Lower leg skin (tissue), 4 donors: Measurements from ENCODE around the gene ACOT4. TPM values are rescaled to one million over a fixed set of nuclear protein-coding genes. Genes with fewer than 3 reads are reported as not detected.

ENCODE experiments used
- DNase-seq, 2 donors: peaks; one replicate each; pipeline ENCODE4 v3.0.0-alpha.2; 2019; ENCODE audit warnings: low spot score in 2 of 2
- H3K4me3 ChIP-seq: fragments of 200-600 bp; sonication (generic); 2 replicates; pipeline ENCODE4 v1.5.1; 2017; ENCODE audit warnings: mild to moderate bottlenecking, low read depth; ENCODE audit not compliant: poor library complexity, severe bottlenecking
- CTCF ChIP-seq, 3 donors: fragments of 450-650 bp; IDR thresholded peaks; one replicate each; pipeline ENCODE4 v1.5.1; 2016; ENCODE audit warnings: antibody characterized with exemption in 3 of 3, mild to moderate bottlenecking in 3 of 3, moderate library complexity in 2 of 3
- POLR2A ChIP-seq, 2 donors: fragments of 450-650 bp; IDR thresholded peaks; one replicate each; pipeline ENCODE4 v1.6.1; 2016 to 2017; ENCODE audit warnings: antibody characterized with exemption in 2 of 2, mild to moderate bottlenecking in 1 of 2, moderate library complexity in 1 of 2
- WGBS, 2 donors: methylation state at CpG; one replicate each; pipeline ENCODE4 v1.1.5; 2018; 5-methylcytosine and 5-hydroxymethylcytosine counted together
- intact Hi-C: fragments of 100-400 bp; cut with DNase I; formaldehyde crosslinking; loops from one replicate; pipeline ENCODE4 v1.15.0; 2023; ENCODE audit warnings: low total_unique reads
- total RNA-seq, 4 donors: library from RNA; depleted of rRNA; stranded (reverse); fragments of >200 nt; gene quantifications; one replicate each; pipeline ENCODE4 v1.1.0, GENCODE V29; 2016

The ACOT4 gene
- total RNA-seq, 4 donors from 2014 or later: 0.53 to 2.7 (median 1.4) TPM

- no peak for DNase-seq
- TF ChIP-seq POLR2A (IDR thresholded peaks at IDR 0.05): no peak
- intact Hi-C loops: no loop called here
- no peak overlapping the region for H3K4me3 ChIP-seq
Observed at GRCh38 chr14:73599499-73599898, 7.8 kb downstream of the ACOT4 start.

DNA sequence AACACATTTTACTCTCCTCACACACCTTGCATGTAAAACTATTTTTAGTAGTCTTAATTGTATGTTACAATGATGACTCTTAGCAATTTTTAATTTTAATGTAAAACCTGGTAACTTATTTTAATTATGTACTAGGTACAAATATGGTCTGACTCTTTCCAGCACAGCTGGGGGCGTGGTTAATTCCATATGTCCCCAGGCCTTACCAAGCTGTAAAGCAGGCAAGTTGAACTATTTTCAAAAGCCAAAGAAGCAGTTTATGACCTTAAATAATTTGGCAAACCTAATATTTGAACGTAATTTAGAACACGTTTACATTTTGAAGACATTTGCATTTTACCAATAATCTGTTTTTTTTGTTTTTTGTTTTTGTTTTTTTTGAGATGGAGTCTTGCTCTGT lies 11.3 kb downstream of the ACOT4 start:
- intact Hi-C loops: no loop called here
- no peak for DNase-seq
- H3K4me3 ChIP-seq: no peak overlapping the region
- TF ChIP-seq POLR2A (IDR thresholded peaks at IDR 0.05): no peak
- no peak for TF ChIP-seq CTCF (IDR thresholded peaks at IDR 0.05)
- WGBS, 2 donors: 43 to 44% methylated on average over 3 of the region's 3 CpGs

GRCh38 chr14:73606271-73606670 lies 14.6 kb downstream of the ACOT4 start:
- TF ChIP-seq CTCF (IDR thresholded peaks at IDR 0.05): no peak
- TF ChIP-seq POLR2A (IDR thresholded peaks at IDR 0.05): no peak
- no peak for DNase-seq
- 94 to 98% methylated on average over 3 of the region's 3 CpGs for WGBS, 2 donors
- intact Hi-C loops: no loop called here
- no peak overlapping the region for H3K4me3 ChIP-seq

- TF ChIP-seq CTCF (IDR thresholded peaks at IDR 0.05) (no peak), POLR2A (IDR thresholded peaks at IDR 0.05) (no peak)
- no peak overlapping the region for H3K4me3 ChIP-seq
- no peak for DNase-seq
- intact Hi-C loops: no loop called here
- 75 to 81% methylated on average over 1 of the region's 1 CpG for WGBS, 2 donors
Observed at GRCh38 chr14:73607241-73607640, 15.6 kb downstream of the ACOT4 start.

DNA sequence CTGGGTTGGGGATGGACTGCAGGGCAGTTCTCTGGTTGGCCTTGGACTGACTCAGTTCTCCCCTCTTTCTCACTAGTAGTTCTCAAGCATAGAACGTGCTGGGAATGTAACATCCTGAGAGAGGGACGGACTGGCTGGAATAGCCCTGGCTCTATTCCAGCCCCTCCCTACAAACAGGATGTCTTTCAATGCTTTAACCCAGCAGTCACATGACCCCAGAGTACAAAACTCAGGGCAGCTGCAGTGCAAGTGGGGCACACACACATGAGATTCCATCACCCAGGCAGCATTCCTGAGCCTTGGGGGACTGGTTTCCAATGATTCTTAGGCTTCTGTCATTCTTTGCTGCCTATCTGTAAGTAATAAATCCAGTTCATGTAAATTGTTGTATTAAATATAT lies 19.0 kb downstream of the ACOT4 start:
- H3K4me3 ChIP-seq: no peak overlapping the region
- intact Hi-C loops: no loop called here
- TF ChIP-seq POLR2A (IDR thresholded peaks at IDR 0.05) (no peak), CTCF (IDR thresholded peaks at IDR 0.05) (no peak)
- DNase-seq: no peak
- 39 to 46% methylated on average over 2 of the region's 2 CpGs for WGBS, 2 donors

DNA sequence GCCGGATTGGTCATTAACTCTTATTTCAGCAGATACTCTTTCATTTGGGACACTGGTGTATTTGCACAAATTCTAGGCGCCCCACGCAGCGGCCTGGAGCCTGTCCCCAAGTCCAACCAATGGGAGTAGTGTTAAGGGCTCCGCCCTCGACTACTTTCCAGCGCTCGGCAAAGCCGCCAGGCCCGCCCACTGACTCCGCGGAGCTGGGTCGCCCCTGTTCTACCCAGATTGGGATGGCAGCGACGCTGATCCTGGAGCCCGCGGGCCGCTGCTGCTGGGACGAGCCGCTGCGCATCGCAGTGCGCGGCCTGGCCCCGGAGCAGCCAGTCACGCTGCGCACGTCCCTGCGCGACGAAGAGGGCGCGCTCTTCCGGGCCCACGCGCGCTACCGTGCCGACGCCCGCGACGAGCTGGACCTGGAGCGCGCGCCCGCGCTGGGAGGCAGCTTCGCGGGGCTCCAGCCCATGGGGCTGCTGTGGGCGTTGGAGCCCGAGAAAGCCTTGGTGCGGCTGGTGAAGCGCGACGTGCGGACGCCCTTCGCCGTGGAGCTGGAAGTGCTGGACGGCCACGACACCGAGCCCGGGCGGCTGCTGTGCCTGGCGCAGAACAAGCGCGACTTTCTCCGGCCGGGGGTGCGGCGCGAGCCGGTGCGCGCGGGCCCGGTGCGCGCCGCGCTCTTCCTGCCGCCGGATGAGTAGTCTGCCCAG lies 20.8 kb downstream of the ACOT4 start, which contains the start of gene ACOT6:
ACOT6 (plus strand) TSS at position 179 of the 707 bp plus-strand sequence; CDS start at position 234, 55 bp downstream.
- WGBS, 2 donors: 0 to 1% methylated on average over 35 to 40 of the region's 84 CpGs
- peak within 1 kb of the TSS; percentile 44 for H3K4me3 ChIP-seq
- no peak for TF ChIP-seq CTCF (IDR thresholded peaks at IDR 0.05)
- no peak for TF ChIP-seq POLR2A (IDR thresholded peaks at IDR 0.05)
- DNase-seq: peak; percentile 62 to 91
- intact Hi-C loops: no loop called here
